NCI-H226 (cell line): ENCODE results near the gene GLTPD2.

Experiments
- DNase-seq: peaks from one replicate; pipeline ENCODE4 v3.0.0-alpha.2; 2015

The GLTPD2 gene

GRCh38 chr17:4788807-4789700 lies at the start of gene GLTPD2:
Gene GLTPD2, plus strand, starts transcription at chr17:4788964. Its CDS starts 48 bp downstream, at chr17:4789012.
- no peak for DNase-seq

DNA sequence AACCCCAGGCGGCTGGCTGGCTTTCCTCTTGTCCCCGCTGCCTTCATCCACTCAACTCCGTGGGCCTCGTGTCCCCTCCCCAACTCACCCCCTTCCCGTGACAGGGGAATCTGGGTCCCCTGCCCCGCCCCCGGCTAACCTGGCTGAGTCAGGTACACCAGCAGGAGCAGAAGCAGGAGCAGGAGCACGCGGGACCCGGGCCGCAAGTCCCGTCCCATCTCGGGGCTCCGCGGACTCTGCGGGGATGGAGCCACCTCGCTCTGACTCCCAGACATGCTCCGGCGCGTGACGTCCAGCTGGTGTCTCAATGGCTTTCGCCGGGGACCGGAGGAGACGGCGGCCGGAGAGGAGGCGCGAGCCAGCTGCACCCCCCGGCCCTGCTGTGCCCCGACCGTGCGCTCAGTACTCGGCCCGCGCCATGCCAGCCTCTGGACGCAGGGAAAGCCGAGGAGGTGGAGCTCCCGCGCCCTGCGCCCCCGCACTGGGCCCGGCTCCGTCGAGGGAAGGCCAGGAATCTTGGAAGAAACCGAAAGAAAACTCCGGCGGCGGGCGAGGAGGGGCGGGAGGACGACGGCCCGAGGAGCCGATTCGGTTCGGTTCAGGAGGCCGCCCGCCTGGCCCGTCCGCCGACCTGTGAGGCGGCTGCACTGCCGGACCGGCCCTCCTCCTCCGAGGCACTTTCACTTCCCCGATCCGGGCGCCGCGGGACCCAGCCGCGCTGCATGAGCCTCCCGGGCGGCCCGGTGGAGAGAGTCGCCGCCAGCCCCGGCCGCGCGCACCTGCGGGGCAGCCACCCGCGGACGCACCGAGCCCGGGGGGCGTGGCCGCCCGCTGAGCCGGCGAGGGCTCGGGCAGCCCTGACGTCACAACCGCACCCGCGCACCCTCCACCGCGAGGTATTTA lies 49.4 kb upstream of the GLTPD2 start, which contains the start of the genes CXCL16 and ZMYND15:
CXCL16 (minus strand) TSS at position 807 of the 903 bp plus-strand sequence; CDS start at position 218, 589 bp downstream.
ZMYND15 (plus strand) TSS at position 712 of the 903 bp plus-strand sequence. CDS start 716 bp downstream, outside the sequence.
- DNase-seq: peak; percentile 33

GRCh38 chr17:4740025-4740351 lies 48.8 kb upstream of the GLTPD2 start:
- DNase-seq: no peak

GRCh38 chr17:4740584-4740983 lies 48.2 kb upstream of the GLTPD2 start:
- DNase-seq: no peak

- DNase-seq: no peak
Observed at GRCh38 chr17:4741544-4741943, 47.2 kb upstream of the GLTPD2 start.

GRCh38 chr17:4742133-4742532 lies 46.6 kb upstream of the GLTPD2 start:
- DNase-seq: no peak

DNA sequence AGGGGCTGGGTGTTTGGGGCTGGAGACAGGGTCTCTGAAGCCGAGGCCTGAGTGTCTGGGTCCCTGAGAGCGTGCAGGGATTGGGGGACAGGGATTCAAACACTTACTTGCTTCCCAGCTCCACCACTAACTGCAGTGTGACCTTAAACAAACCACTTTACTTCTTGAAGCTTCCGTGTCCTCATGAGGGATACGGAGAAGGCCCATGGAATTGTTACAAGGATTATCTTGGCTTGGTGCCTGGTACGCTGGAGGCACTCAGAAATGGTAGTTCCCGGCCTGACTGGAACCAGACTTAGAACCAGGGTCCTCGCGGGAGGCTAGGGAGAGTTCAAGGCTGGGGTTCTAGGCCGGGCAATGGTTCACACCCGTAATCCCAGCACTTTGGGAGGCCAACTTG lies 46.1 kb upstream of the GLTPD2 start:
- no peak for DNase-seq

GRCh38 chr17:4743216-4743615 lies 45.5 kb upstream of the GLTPD2 start:
- no peak for DNase-seq

DNA sequence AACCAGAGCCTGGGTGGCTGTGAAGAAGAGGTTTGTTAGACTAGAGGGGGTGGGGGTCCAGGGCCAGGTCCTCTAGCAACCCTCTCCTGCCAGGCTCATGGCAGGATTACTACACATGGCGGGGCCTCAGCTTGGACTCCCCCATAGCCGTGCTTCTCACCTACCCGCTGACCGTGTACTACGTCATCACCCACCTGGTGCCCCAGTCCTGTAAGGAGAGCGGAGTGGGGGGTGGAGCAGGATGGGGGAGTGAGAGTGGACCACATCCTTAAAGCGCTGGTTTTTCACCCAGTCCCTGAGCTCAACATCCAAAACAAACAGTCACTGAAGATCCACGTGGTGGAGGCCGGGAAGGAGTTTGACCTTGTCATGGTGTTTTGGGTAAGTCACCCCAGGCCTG lies 44.9 kb upstream of the GLTPD2 start:
- no peak for DNase-seq

- DNase-seq: no peak
Observed at GRCh38 chr17:4744999-4745969, 43.5 kb upstream of the GLTPD2 start.

GRCh38 chr17:4747847-4748246 lies 40.9 kb upstream of the GLTPD2 start:
- no peak for DNase-seq

DNA sequence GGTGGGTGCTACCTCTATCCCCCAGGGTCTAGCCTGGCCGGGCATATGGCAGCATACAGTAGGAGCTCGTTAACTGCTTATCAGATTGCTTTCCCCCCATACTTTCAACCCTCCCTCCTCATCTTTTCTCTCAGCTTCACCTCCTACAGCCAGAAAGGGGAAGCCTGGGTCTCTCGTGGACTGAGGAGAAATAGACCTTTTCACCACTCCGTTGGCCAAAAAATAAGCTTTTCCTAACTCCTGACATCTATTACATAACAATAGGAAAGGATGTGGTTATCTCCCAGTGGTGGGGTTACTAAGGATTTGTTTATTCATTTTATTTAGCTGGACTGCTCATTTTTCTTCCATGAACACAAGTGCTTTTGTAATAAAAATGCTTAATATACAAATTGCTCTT lies 40.1 kb upstream of the GLTPD2 start:
- DNase-seq: no peak

DNA sequence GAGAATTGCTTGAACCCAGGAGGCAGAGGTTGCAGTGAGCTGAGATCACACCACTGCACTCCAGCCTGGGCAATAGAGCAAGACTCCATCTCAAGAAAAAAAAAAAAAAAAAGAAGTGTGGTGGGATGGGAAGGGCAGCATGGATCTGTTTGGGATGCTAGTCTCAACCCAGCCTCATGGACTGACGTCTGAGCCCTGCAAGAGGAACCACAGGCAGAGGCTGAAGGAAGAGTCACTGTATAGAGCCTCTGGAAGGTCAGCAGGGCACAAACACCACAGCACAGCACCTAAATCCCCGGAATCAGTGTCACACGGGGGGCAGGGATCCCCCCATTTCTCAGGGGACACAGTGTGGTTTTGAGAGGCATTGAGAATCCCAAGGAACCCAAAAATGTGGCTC lies 38.2 kb upstream of the GLTPD2 start:
- DNase-seq: no peak

- no peak for DNase-seq
Observed at GRCh38 chr17:4751932-4752331, 36.8 kb upstream of the GLTPD2 start.

DNA sequence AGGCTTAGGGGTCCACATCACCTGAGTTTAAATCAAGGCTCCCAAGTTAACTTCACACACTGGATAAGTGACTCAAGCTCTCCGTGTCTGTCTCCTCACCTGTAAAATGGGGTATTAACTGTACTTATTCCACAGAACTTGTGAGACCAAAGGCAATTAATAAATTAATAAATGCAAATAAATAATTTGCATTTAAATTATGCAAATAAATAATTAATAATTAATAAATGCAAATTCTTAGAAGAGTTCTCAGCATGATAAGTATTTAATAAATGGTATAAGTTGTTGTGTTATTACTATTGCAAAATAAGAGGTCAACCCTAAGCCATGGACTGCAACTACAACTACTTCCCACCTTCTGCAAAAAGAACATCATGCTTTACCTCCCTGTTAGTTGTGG lies 35.4 kb upstream of the GLTPD2 start:
- no peak for DNase-seq

- no peak for DNase-seq
Observed at GRCh38 chr17:4759776-4760236, 29.0 kb upstream of the GLTPD2 start.

GRCh38 chr17:4764595-4764994 lies 24.2 kb upstream of the GLTPD2 start:
- DNase-seq: no peak

- DNase-seq: no peak
Observed at GRCh38 chr17:4766201-4766600, 22.6 kb upstream of the GLTPD2 start.

GRCh38 chr17:4766723-4767122 lies 22.0 kb upstream of the GLTPD2 start:
- DNase-seq: no peak

GRCh38 chr17:4768298-4768697 lies 20.5 kb upstream of the GLTPD2 start:
- no peak for DNase-seq

DNA sequence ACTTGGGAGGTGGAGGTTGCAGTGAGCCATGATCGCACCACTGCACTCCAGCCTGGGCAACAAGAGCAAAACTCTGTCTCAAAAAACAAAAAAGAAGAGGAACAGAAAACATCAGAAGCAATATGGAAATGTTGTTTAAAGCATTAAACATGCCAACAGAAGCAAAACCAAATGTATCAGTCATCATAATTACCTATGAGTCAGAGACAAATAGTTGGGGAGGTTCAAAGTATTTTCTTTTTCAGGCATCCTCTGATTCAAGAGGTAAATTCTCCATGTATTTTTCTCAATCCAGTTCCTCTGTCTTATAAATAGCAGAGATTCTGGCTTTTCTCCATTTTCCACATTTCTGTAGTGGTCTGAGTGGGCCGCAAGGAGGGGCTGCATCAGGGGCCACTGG lies 19.1 kb upstream of the GLTPD2 start:
- no peak for DNase-seq

DNA sequence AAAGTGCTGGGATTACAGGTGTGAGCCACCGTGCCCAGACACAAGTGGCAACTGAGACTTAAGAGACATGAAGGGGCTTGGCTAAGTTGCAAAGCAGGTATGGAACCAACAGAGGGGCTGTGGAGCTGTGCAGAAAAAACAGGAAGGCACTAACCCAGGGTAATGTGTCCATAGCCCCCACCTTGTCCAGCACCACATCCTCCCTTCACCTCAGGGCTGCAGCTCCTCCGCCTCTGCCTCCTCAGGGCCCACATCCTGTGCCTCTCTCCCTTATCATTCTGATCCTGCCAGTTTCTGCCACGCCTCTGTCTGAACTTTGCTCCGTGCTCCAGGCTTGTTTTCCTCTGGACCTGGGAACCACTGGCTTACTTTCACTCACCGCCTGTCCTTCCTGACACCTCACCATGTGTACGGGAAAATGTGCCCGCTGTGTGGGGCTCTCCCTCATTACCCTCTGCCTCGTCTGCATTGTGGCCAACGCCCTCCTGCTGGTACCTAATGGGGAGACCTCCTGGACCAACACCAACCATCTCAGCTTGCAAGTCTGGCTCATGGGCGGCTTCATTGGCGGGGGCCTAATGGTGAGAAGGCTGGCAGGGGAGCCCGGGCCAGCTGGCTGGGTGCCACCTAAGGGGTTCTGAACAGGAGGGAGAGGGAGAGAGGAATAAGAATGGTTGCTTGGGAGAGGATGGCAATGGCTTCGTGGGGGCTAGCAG lies 17.1 kb upstream of the GLTPD2 start, which contains the start of gene TM4SF5:
TM4SF5 (plus strand) TSS at position 368 of the 716 bp plus-strand sequence; CDS start at position 405, 37 bp downstream.
- peak; percentile 61 for DNase-seq
